Activated T-cell treated with anti-CD3 and anti-CD28 coated beads, Interleukin-2, amount 50 U/mL, for 4 hours (primary cell): ENCODE data around the gene LTA. TPM values are rescaled to one million over a fixed set of nuclear protein-coding genes. Genes with fewer than 3 reads are reported as not detected.
A peak's percentile ranks its signal among the peaks of the same experiment; 100 is the strongest.

ENCODE experiments used
- ATAC-seq, 2 donors: fragments of 200-7000 bp; cut with Tn5 transposase; one replicate each; pipeline ENCODE4 v1.10.0; 2021
- DNase-seq: peaks from one replicate; pipeline ENCODE4 v3.0.0-alpha.2; 2020
- H3K27me3 Mint-ChIP-seq: one replicate; pipeline ENCODE4 v1.8.0; 2021; ENCODE audit warnings: low read depth, mixed read lengths
- H3K36me3 Mint-ChIP-seq: one replicate; pipeline ENCODE4 v1.8.0; 2022; ENCODE audit warnings: mixed read lengths; ENCODE audit not compliant: insufficient read depth
- H3K4me1 Mint-ChIP-seq: one replicate; pipeline ENCODE4 v1.8.0; 2021; ENCODE audit warnings: low read depth, mixed read lengths
- H3K4me3 Mint-ChIP-seq: one replicate; pipeline ENCODE4 v1.8.0; 2021; ENCODE audit warnings: mild to moderate bottlenecking, moderate library complexity, mixed read lengths
- H3K9me3 Mint-ChIP-seq: one replicate; pipeline ENCODE4 v1.8.0; 2021; ENCODE audit warnings: mixed read lengths
- total RNA-seq, 3 donors: library from RNA; stranded (reverse); gene quantifications; one replicate each; pipeline ENCODE4 v1.2.1, GENCODE V29; 2021

LTA gene
- total RNA-seq, 3 donors from 2014 or later = 1,238 to 1,641 (median 1,296) TPM

- Mint-ChIP-seq H3K4me3 (no peak overlapping the region), H3K4me1 (peaks cover 17% of the 10 kb centered on the region), H3K36me3 (no peaks in the 10 kb centered on the region), H3K27me3 (no peaks in the 10 kb centered on the region), H3K9me3 (no peaks in the 10 kb centered on the region)
- DNase-seq (no peak), ATAC-seq (no peak)
Observed at GRCh38 chr6:31610968-31611367, 38.9 kb downstream of the LTA start.

DNA sequence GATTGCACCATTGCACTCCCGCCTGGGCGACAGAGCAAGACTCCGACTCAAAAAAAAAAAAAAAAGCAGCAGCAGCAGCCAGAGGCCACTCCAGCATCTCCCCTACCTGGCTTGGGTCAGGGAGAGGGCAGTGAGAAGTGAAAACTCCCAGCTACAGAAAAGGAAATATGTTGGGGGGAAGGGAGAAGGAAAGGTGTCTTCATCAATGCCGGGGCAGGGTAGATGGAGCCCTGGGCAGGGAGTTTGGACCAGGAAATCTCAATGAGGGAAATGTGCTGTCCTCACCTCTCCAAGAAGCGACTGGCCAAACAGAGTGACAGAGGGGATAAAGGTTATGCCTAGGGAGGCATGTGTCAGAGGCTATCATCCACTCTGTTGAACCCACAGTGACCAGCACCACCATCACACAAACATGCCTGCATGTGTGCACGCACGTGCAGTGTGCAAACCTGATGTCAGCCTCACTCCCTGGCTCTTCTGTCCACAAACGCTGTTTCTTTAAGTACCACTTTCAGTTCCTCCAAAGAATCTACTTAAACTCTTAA, 42.1 kb downstream of the LTA start:
- no peaks in the 10 kb centered on the region for H3K36me3 Mint-ChIP-seq
- no peaks in the 10 kb centered on the region for H3K9me3 Mint-ChIP-seq
- H3K4me1 Mint-ChIP-seq = peaks cover 28% of the 10 kb centered on the region
- no peak overlapping the region for H3K4me3 Mint-ChIP-seq
- DNase-seq (no peak), ATAC-seq (no peak)
- H3K27me3 Mint-ChIP-seq = no peaks in the 10 kb centered on the region

DNA sequence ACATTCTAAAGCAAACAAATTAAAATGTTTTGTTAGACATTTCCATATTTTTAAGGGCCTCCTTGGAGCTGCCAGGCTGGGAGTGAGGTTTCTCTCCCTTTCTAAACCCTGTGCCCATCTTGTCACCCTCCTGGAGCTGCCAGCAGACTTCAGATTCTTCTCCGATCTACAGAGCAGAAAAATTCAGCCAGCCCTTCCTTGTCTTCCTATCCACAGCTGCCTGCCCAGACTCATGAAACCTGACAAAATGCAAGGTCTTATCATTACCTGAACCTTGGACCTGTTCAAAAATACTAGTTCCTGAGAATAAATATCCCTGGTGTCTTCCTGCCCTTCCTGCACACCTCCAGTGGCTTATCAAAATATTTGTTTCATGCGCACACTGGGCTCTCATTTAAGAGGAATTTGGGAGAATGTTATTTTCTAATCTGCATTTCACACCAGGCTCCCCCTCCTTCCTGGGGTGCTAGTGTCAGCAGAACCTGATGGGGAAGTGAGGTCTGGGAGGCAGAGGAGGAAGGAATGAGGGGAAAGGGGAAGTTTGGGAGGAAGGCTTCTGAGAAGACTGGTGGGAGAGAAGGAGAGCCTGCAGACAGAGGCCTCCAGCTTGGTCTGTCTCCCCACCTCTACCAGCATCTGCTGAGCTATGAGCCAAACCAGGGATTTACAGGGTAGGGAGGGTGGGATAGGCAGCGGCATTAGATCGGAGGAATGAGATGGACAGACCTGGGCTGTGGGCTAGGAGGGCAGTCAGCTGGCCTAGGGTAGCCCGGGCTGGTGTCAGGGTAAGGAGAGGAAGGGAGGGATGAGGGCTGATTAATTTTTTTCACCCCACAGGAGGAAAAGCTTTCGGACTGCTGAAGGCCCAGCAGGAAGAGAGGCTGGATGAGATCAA, 42.8 kb downstream of the LTA start, which contains the start of gene AIF1:
Gene AIF1, plus strand, starts transcription at position 551 of the 895 bp plus-strand sequence. Its CDS starts 96 bp downstream, at position 647.
- Mint-ChIP-seq H3K36me3 (no peaks in the 10 kb centered on the region), H3K4me1 (peaks cover 31% of the 10 kb centered on the region), H3K9me3 (no peaks in the 10 kb centered on the region), H3K27me3 (no peaks in the 10 kb centered on the region), H3K4me3 (peak within 1 kb of the TSS; percentile 72)
- DNase-seq (no peak), ATAC-seq (no peak)

DNA sequence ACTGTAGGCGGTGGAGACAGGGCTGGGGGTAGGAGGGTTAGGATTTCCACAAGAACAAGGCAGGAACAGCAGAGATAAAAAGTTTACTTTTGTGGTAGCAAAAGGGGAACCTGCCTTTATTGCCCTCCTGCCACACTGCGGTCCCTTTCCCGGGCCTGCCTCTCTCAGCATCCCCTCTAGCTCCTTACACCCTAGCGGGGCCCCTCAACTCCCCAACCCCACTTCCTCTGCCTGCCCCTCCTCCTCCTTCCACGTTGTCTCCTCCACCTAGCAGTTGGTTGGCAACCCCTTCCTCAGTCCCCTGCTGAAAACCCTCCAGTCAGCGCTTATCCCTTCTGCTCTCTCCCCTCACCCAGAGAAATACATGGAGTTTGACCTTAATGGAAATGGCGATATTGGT, 43.7 kb downstream of the LTA start:
- DNase-seq = no peak

DNA sequence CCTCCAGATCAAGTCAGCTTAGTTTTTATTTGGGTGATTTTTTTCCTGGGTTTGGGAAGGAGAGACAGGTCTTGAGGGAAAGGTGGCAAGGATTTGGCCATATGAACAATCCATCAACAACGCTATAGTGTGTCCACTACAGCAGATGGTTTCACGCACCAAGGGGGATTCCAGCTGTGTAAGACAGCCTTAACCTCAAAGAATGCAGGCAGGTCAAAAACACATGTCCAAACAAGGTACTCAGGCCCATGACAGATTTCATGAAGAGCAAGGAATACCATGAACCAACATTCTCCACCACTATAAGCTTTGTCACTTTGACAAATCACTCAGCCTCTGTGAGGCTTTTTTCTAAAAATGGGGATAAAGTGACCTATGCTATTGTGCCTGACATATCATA, 44.9 kb downstream of the LTA start:
- Mint-ChIP-seq H3K27me3 (no peaks in the 10 kb centered on the region), H3K4me3 (peak overlapping the region; percentile 72), H3K4me1 (peaks cover 37% of the 10 kb centered on the region), H3K9me3 (no peaks in the 10 kb centered on the region), H3K36me3 (peaks cover 7% of the 10 kb centered on the region)
- ATAC-seq = no peak
- no peak for DNase-seq

More for the DNA sequence above, 43.7 kb downstream of the LTA start:
- Mint-ChIP-seq H3K36me3 (no peaks in the 10 kb centered on the region), H3K4me1 (peaks cover 31% of the 10 kb centered on the region), H3K27me3 (no peaks in the 10 kb centered on the region), H3K9me3 (no peaks in the 10 kb centered on the region), H3K4me3 (peak overlapping the region; percentile 72)
- ATAC-seq = no peak

- Mint-ChIP-seq H3K4me1 (peaks cover 41% of the 10 kb centered on the region), H3K9me3 (no peaks in the 10 kb centered on the region), H3K27me3 (no peaks in the 10 kb centered on the region), H3K36me3 (peaks cover 21% of the 10 kb centered on the region), H3K4me3 (peak overlapping the region; percentile 92)
- DNase-seq = peak; percentile 97
- peak; percentile 83 for ATAC-seq
Observed at GRCh38 chr6:31619805-31620585, 47.9 kb downstream of the LTA start.

- Mint-ChIP-seq H3K9me3 (no peaks in the 10 kb centered on the region), H3K4me3 (peak within 1 kb of the TSS; percentile 92), H3K4me1 (peaks cover 34% of the 10 kb centered on the region), H3K36me3 (peaks cover 28% of the 10 kb centered on the region), H3K27me3 (no peaks in the 10 kb centered on the region)
- ATAC-seq = peak; percentile 72
- no peak for DNase-seq
Observed at GRCh38 chr6:31620586-31621319, 48.7 kb downstream of the LTA start, which contains the start of gene PRRC2A. Gene PRRC2A, plus strand, starts transcription at chr6:31620715. Its CDS starts 2,075 bp downstream, at chr6:31622790.

DNA sequence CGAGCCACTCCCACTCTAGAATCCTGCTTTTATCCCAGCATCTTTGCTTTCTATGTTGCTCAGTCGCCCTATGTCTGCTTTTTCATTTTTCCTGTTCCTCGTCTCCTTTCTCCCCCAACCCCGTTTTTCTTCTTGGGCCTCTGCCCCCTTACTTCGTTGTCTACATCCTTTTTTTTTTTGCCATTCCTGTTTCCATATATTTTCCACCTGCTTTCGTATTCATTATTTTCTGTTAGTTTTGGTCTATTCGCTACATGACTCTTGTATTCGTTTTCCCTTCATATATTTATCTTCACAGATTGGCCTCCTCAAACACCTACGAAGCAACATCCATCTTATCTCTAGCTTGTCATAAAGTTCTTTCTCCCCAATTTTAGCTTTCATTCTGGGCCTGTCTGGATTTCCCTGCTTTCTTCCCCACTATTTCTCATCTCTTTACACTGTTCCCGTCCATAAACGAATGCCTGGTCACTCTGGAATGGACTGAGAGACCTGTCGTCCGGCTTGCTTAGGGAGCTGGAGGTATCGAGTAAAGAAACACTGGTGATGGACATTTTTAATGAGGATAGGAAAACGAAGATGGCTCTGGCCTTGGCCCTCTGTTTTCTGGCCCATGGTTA, 49.3 kb downstream of the LTA start:
- no peaks in the 10 kb centered on the region for H3K27me3 Mint-ChIP-seq
- H3K4me3 Mint-ChIP-seq = peak overlapping the region; percentile 92
- H3K4me1 Mint-ChIP-seq = peaks cover 27% of the 10 kb centered on the region
- H3K36me3 Mint-ChIP-seq = peaks cover 34% of the 10 kb centered on the region
- no peak for ATAC-seq
- no peaks in the 10 kb centered on the region for H3K9me3 Mint-ChIP-seq
- no peak for DNase-seq

- Mint-ChIP-seq H3K9me3 (no peaks in the 10 kb centered on the region), H3K4me3 (peak overlapping the region; percentile 92), H3K36me3 (peaks cover 36% of the 10 kb centered on the region), H3K27me3 (no peaks in the 10 kb centered on the region), H3K4me1 (peaks cover 25% of the 10 kb centered on the region)
- no peak for ATAC-seq
- DNase-seq = no peak
Observed at GRCh38 chr6:31621991-31622390, 49.9 kb downstream of the LTA start.

GRCh38 chr6:31622684-31623091, 50.6 kb downstream of the LTA start:
- ATAC-seq (no peak), DNase-seq (no peak)
- Mint-ChIP-seq H3K27me3 (no peaks in the 10 kb centered on the region), H3K36me3 (peaks cover 43% of the 10 kb centered on the region), H3K4me3 (peak overlapping the region; percentile 92), H3K9me3 (no peaks in the 10 kb centered on the region), H3K4me1 (peaks cover 25% of the 10 kb centered on the region)

Other genes with a start within 250 kb of the LTA start
- gene HLA-B, start 215.1 kb upstream of the LTA start, total RNA-seq = 1,000 to 10,000 TPM; 3,478 to 5,156 (median 4,066) TPM
- 1 to 10 TPM; 4.0 to 6.4 (median 4.7) TPM for gene MICA, start 168.7 kb upstream of the LTA start, total RNA-seq
- gene MICB, start 74.1 kb upstream of the LTA start, total RNA-seq = 10 to 100 TPM; 11.3 to 14.9 (median 12.5) TPM
- gene MCCD1, start 43.3 kb upstream of the LTA start, total RNA-seq = not detected
- 100 to 1,000 TPM; 644 to 667 (median 666) TPM for gene DDX39B, start 30.3 kb upstream of the LTA start, total RNA-seq
- under 1 TPM; 0.38 to 0.84 (median 0.58) TPM for gene ATP6V1G2, start 25.7 kb upstream of the LTA start, total RNA-seq
- 10 to 100 TPM in 2 of 3 donors, 1 to 10 TPM in 1; 9.3 to 12.8 (median 12.7) TPM for gene NFKBIL1, start 24.7 kb upstream of the LTA start, total RNA-seq
- gene TNF, start 3.3 kb downstream of the LTA start, total RNA-seq = 100 to 1,000 TPM; 485 to 701 (median 587) TPM
- gene LTB, start 10.1 kb downstream of the LTA start, total RNA-seq = 100 to 1,000 TPM; 161 to 210 (median 186) TPM
- gene LST1, start 14.0 kb downstream of the LTA start, total RNA-seq = 1 to 10 TPM; 4.8 to 7.9 (median 7.0) TPM
- gene NCR3, start 20.7 kb downstream of the LTA start, total RNA-seq = 10 to 100 TPM in 1 of 3 donors, 1 to 10 TPM in 2; 6.0 to 27.3 (median 8.4) TPM
- gene AIF1, start 42.9 kb downstream of the LTA start, total RNA-seq = 10 to 100 TPM; 18.5 to 57.5 (median 36.5) TPM
- 100 to 1,000 TPM; 290 to 309 (median 306) TPM for gene PRRC2A, start 48.4 kb downstream of the LTA start, total RNA-seq
- 100 to 1,000 TPM; 403 to 418 (median 411) TPM for gene BAG6, start 80.4 kb downstream of the LTA start, total RNA-seq
- 1 to 10 TPM; 1.8 to 2.8 (median 2.1) TPM for gene APOM, start 83.6 kb downstream of the LTA start, total RNA-seq
- 10 to 100 TPM; 17.1 to 18.3 (median 18.2) TPM for gene C6orf47, start 88.5 kb downstream of the LTA start, total RNA-seq
- gene GPANK1, start 92.7 kb downstream of the LTA start, total RNA-seq = 10 to 100 TPM; 34.9 to 37.8 (median 37.5) TPM
- 100 to 1,000 TPM; 301 to 311 (median 307) TPM for gene CSNK2B, start 93.8 kb downstream of the LTA start, total RNA-seq
- gene LY6G5B, start 97.7 kb downstream of the LTA start, total RNA-seq = 10 to 100 TPM; 22.6 to 24.0 (median 22.9) TPM
- 1 to 10 TPM; 2.3 to 3.8 (median 3.1) TPM for gene LY6G5C, start 108.8 kb downstream of the LTA start, total RNA-seq
- 10 to 100 TPM; 33.9 to 38.1 (median 35.2) TPM for gene ABHD16A, start 131.0 kb downstream of the LTA start, total RNA-seq
- not detected for gene LY6G6F, start 134.6 kb downstream of the LTA start, total RNA-seq
- gene LY6G6D, start 143.1 kb downstream of the LTA start, total RNA-seq = not detected
- gene LY6G6C, start 149.5 kb downstream of the LTA start, total RNA-seq = not detected
- gene MPIG6B, start 151.1 kb downstream of the LTA start, total RNA-seq = under 1 TPM in 2 of 3 donors, not detected in 1; 0.33 to 0.55 TPM
- 1 to 10 TPM; 3.4 to 3.9 (median 3.5) TPM for gene DDAH2, start 157.0 kb downstream of the LTA start, total RNA-seq
- 100 to 1,000 TPM; 344 to 370 (median 353) TPM for gene CLIC1, start 164.2 kb downstream of the LTA start, total RNA-seq
- 10 to 100 TPM; 30.9 to 35.4 (median 34.3) TPM for gene MSH5, start 167.7 kb downstream of the LTA start, total RNA-seq
- gene SAPCD1, start 190.4 kb downstream of the LTA start, total RNA-seq = 10 to 100 TPM in 2 of 3 donors, 1 to 10 TPM in 1; 9.4 to 12.2 (median 12.1) TPM
- gene VWA7, start 205.0 kb downstream of the LTA start, total RNA-seq = 1 to 10 TPM; 1.4 TPM
- 100 to 1,000 TPM; 231 to 263 (median 234) TPM for gene VARS1, start 223.5 kb downstream of the LTA start, total RNA-seq
- gene LSM2, start 234.7 kb downstream of the LTA start, total RNA-seq = 100 to 1,000 TPM; 163 to 192 (median 184) TPM
- 1 to 10 TPM; 1.6 to 1.8 (median 1.7) TPM for gene HSPA1L, start 243.0 kb downstream of the LTA start, total RNA-seq
- 10 to 100 TPM; 33.3 to 38.1 (median 34.2) TPM for gene HSPA1A, start 243.3 kb downstream of the LTA start, total RNA-seq